Inferior parietal cortex (tissue), 1 donor: ENCODE results near the gene PTPRCAP.
"Not testable (repeated sequence)": the region's sequence is repeated elsewhere in the genome, so short reads cannot be mapped to it uniquely, and the experiment has no call there.

Experiments used
- DNase-seq: peaks from one replicate; pipeline ENCODE4 v3.0.0-alpha.2; 2016; ENCODE audit errors: extremely low spot score

Gene PTPRCAP

GRCh38 chr11:67427364-67427859 is 10.1 kb downstream of the PTPRCAP start:
- not testable (repeated sequence) for DNase-seq

GRCh38 chr11:67423891-67424613 is 13.4 kb downstream of the PTPRCAP start:
- DNase-seq: no peak

GRCh38 chr11:67423466-67423865 is 14.0 kb downstream of the PTPRCAP start:
- no peak for DNase-seq

GRCh38 chr11:67422891-67423290 is 14.6 kb downstream of the PTPRCAP start:
- no peak for DNase-seq

GRCh38 chr11:67421430-67422031 is 16.0 kb downstream of the PTPRCAP start:
- no peak for DNase-seq

- peak; percentile 78 for DNase-seq
Observed at GRCh38 chr11:67420646-67421429, 16.6 kb downstream of the PTPRCAP start.

- DNase-seq: no peak
Observed at GRCh38 chr11:67420147-67420645, 17.3 kb downstream of the PTPRCAP start.

GRCh38 chr11:67419325-67420049 is 18.0 kb downstream of the PTPRCAP start:
- DNase-seq: no peak

GRCh38 chr11:67418476-67419281 is 18.8 kb downstream of the PTPRCAP start:
- no peak for DNase-seq

- DNase-seq: no peak
Observed at GRCh38 chr11:67417425-67417824, 20.1 kb downstream of the PTPRCAP start.

- no peak for DNase-seq
Observed at GRCh38 chr11:67416416-67417335, 20.8 kb downstream of the PTPRCAP start.

GRCh38 chr11:67415501-67416304 is 21.8 kb downstream of the PTPRCAP start, which contains the start of gene CARNS1:
TSS of gene CARNS1 (plus strand) at chr11:67415678. CDS start at chr11:67416200, 522 bp downstream.
- DNase-seq: no peak

GRCh38 chr11:67413266-67413849 is 24.1 kb downstream of the PTPRCAP start:
- no peak for DNase-seq

GRCh38 chr11:67412495-67413179 is 24.8 kb downstream of the PTPRCAP start:
- DNase-seq: no peak

- DNase-seq: no peak
Observed at GRCh38 chr11:67411785-67412152, 25.7 kb downstream of the PTPRCAP start.

- no peak for DNase-seq
Observed at GRCh38 chr11:67410984-67411784, 26.3 kb downstream of the PTPRCAP start.

- DNase-seq: peak; percentile 79
Observed at GRCh38 chr11:67410369-67410831, 27.1 kb downstream of the PTPRCAP start.
